GM12878 (cell line): ENCODE results near the gene SUPT3H.

Source experiments
- EGR1 ChIP-seq, 2 experiments: IDR thresholded peaks; 1 replicate in 1 of 2; 2 replicates in 1 of 2; pipeline ENCODE4 v1.6.1; 2011 to 2012; ENCODE audit warnings: low read depth in 2 of 2, low read length in 2 of 2, borderline replicate concordance in 1 of 2, mild to moderate bottlenecking in 1 of 2, moderate library complexity in 1 of 2
- EP300 ChIP-seq, 2 experiments: fragments of 150-350 bp in 1 of 2; IDR thresholded peaks; 2 replicates each; pipeline ENCODE4 v1.6.1; 2011 to 2012; ENCODE audit warnings: low read depth in 2 of 2, low read length in 2 of 2, borderline replicate concordance in 1 of 2, improper control_type of control experiment in 1 of 2, inconsistent platforms in 1 of 2; ENCODE audit not compliant: control insufficient read depth in 1 of 2
- EZH2 ChIP-seq: IDR thresholded peaks from 2 replicates; pipeline ENCODE4 v1.6.1; 2012; ENCODE audit warnings: low read depth, mild to moderate bottlenecking, control low read depth, inconsistent platforms, low read length, borderline replicate concordance; ENCODE audit not compliant: control insufficient read depth
- TF ChIP-seq, protein P1 (sequence below), 3 experiments: IDR thresholded peaks in 2 of 3; conservative IDR thresholded peaks in 1 of 3; 2 replicates each; pipeline ENCODE4 v1.5.1; 2011; ENCODE audit warnings: low read depth in 3 of 3, low read length in 3 of 3, mild to moderate bottlenecking in 3 of 3, control low read depth in 2 of 3, moderate library complexity in 2 of 3, inconsistent platforms in 1 of 3, mixed read lengths in 1 of 3; ENCODE audit not compliant: control insufficient read depth in 2 of 3, insufficient read depth in 1 of 3; ENCODE audit errors: extremely low read depth in 1 of 3

DNA sequence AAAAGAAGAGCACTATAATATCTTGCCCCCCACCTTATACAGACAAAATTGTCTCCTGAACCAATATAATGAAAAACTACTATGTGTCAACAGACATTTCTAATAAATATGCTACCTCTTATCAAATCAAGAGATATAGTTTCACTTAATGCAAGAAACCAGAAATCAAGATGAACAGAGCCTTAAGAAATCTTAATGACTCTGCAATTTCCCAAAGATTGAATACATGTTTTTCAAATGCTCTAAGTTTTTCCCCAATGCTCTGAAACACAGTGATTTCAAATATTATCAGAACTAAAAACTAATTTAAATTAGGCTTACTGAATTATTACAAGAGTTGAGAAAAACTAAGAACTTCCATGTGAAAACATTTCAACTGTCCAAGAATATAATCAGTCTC, 13.3 kb downstream of the SUPT3H start:
- TF ChIP-seq, protein P1, sequence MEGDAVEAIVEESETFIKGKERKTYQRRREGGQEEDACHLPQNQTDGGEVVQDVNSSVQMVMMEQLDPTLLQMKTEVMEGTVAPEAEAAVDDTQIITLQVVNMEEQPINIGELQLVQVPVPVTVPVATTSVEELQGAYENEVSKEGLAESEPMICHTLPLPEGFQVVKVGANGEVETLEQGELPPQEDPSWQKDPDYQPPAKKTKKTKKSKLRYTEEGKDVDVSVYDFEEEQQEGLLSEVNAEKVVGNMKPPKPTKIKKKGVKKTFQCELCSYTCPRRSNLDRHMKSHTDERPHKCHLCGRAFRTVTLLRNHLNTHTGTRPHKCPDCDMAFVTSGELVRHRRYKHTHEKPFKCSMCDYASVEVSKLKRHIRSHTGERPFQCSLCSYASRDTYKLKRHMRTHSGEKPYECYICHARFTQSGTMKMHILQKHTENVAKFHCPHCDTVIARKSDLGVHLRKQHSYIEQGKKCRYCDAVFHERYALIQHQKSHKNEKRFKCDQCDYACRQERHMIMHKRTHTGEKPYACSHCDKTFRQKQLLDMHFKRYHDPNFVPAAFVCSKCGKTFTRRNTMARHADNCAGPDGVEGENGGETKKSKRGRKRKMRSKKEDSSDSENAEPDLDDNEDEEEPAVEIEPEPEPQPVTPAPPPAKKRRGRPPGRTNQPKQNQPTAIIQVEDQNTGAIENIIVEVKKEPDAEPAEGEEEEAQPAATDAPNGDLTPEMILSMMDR (IDR thresholded peaks at IDR 0.05 in 2 of 3, conservative IDR thresholded peaks at IDR 0.05 in 1 of 3; ENCODE audit: control insufficient read depth in 2 of 3, extremely low read depth in 1 of 3, insufficient read depth in 1 of 3, low read depth in 3 of 3, low read length in 3 of 3), result no peak
- TF ChIP-seq EZH2, result no peak
- no peak for TF ChIP-seq EGR1 (IDR thresholded peaks at IDR 0.05; ENCODE audit: borderline replicate concordance in 1 of 2, low read depth in 2 of 2, low read length in 2 of 2)
- no peak for TF ChIP-seq EP300 (IDR thresholded peaks at IDR 0.05; ENCODE audit: borderline replicate concordance in 1 of 2, control insufficient read depth in 1 of 2, low read depth in 2 of 2, low read length in 2 of 2)
